ENCODE measurements around the gene OAF.
"Not testable (repeated sequence)": the region's sequence is repeated elsewhere in the genome, so short reads cannot be mapped to it uniquely, and the experiment has no call there.

OAF gene

DNA sequence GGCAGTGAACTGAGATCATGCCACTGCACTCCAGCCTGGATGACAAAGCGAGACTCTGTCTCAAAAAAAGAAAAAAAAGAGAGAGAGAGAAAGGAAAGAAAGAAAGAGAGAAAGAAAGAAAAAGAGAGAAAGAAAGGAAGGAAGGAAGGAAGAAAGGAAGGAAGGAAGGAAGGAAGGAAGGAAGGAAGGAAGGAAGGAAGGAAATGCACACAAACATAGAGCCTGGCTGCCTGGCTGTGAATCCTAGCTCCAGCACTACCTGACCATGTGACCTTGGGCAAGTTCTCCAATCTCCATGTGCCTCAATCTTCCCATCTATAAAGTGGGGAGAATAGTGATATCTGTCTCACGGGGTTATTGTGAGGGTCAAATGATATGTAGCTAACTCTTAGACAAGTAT is 63.1 kb downstream of the OAF start:
- not testable (repeated sequence) for DNase-seq

DNA sequence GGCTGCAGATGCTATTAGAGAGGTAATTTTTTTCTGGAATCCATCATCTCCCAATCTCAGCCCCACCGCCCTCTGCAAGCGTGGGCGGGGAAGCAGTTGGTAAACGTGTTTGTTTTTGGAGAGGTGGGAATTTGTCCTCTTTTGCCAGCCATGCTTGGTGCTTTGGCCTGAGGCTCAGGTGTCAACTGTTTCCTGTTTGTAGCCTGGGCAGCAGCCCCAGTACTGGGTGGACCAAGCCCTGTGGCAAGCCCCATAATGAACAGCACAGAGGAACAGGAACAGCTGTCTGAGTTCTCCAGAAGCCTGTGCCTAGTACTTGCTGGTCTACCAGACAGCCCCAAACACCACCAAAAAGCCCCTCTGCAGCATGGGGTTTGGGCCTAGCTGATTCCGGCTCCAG is 68.7 kb downstream of the OAF start:
- no peak for DNase-seq
